GM18508 (cell line): Measurements from ENCODE around the gene PJA2.

ENCODE experiments used
- ATAC-seq: cut with Tn5 transposase; IDR thresholded peaks from one replicate; pipeline ENCODE4 v1.9.1; 2021; ENCODE audit warnings: moderate number of reproducible peaks; ENCODE audit not compliant: insufficient read depth, unreplicated experiment

PJA2 gene

DNA sequence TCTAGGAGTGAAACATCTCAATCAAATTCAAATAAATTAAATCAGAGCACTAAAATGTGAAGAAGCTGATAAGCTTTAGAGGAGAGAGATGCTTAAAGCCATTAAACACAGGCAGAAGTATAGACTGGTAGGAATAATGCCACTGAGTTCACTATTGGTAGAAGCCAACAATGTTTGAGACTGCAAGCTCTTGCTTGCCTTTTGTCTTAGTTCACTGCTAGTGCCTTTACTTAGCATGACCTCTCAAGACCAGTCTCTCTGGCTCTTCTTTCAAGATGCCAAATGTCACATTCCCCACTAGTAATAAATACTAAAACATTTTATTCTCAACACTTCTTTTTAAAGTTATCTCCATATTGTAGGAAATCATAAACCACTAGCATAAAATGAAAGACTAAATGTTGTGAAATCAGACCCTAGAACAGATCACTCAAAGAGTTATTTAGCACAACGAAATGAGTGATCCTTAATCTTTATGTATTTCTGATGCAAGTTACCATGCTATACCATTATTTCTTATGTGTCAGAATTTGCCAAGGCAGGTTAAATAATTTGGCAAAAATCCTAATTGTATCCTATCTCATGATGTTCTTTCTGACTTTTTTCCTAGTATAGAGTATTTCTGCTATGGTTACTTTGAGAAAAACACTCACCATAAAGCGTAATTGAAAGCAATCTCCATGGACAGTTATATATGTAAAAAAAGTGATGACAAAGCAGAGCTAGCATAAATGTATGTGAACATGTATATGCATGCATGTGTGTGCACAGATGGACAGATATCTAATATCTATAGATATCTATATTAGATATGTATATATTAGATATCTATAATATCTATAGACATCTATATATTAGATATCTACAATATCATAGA is 57.5 kb downstream of the PJA2 start:
- ATAC-seq = no peak

DNA sequence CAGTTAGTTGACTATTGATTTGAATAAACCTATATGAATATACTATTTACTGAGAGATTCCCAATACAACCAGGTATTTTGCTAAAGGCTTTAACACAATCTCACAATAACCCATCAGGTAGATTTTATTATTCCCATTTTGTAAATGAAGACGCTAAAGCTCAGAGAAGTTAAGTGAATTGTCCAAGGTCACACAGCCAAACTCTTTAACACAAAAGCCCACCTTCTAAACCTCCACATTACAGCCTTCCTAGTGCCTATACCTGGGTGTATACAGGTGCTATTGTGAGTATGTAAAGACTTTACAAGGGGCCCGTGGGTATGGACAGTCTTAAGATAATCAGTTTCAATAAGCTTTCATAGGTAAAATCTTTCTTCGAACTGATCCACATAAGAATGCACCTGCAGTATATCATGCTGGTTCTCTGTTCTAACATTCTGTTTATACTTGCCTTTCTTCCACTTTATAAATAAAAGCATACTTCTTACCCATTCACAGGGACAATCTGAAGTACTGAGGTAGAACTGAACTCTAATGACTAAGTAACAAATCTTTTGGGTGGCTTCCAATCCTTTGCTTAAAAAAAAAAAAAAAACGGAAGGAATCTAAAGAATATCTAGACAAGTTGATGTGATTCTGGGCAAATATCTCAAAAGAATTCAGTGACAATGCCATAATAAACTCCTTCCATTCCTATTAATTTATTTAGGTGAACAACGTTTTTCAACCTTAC is 59.1 kb downstream of the PJA2 start:
- ATAC-seq = no peak

- no peak for ATAC-seq
These were observed 60.4 kb downstream of the PJA2 start for GRCh38 chr5:109349388-109349787.

- no peak for ATAC-seq
These were observed 62.4 kb downstream of the PJA2 start for GRCh38 chr5:109347252-109347888.

- ATAC-seq = no peak
These were observed 64.1 kb downstream of the PJA2 start for GRCh38 chr5:109345699-109346098.

- ATAC-seq = no peak
These were observed 69.4 kb downstream of the PJA2 start for GRCh38 chr5:109340351-109340750.

GRCh38 chr5:109335114-109335513 is 74.7 kb downstream of the PJA2 start:
- no peak for ATAC-seq

- ATAC-seq = no peak
These were observed 75.7 kb downstream of the PJA2 start for GRCh38 chr5:109334056-109334455.

- ATAC-seq = no peak
These were observed 80.2 kb downstream of the PJA2 start for GRCh38 chr5:109329333-109330237.

DNA sequence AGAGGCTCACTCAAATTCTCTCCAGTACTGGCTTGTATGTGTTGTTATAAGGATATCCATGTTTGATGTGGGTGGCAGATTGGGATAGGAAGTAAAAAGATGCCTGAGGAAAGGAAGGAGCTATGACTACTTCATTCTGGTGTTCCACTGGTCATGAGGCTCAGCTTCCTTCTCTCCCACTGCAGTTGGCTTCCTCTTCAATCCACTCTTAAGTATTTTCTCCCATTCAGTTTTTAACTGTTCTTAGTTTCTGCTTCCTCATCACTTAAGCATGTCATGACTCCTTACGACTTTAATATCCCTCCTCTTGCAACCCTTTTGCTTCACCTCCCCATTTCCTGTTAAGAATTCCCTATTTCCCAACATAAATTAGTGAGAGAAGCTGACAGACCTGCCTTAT is 81.1 kb downstream of the PJA2 start:
- no peak for ATAC-seq

GRCh38 chr5:109327570-109327969 is 82.2 kb downstream of the PJA2 start:
- ATAC-seq = no peak

DNA sequence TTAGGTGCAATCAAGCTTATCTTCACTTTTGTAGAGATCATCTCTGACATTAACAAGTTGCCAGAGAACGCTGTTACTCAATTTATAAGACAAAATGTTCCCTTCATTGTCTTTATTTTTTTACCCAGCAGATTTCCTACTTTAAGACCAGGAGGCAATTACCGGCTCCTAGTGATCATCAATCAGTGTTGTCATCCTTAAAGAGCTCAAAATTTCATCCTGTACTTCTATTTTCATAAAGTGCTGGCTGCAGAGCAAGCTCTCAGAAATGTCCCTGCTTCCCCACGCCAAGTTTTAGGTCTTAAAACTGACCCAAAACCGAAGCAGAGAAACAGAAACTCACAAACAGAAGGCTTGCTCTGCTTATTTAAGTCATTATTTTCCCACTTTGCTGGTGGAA is 82.9 kb downstream of the PJA2 start:
- no peak for ATAC-seq

DNA sequence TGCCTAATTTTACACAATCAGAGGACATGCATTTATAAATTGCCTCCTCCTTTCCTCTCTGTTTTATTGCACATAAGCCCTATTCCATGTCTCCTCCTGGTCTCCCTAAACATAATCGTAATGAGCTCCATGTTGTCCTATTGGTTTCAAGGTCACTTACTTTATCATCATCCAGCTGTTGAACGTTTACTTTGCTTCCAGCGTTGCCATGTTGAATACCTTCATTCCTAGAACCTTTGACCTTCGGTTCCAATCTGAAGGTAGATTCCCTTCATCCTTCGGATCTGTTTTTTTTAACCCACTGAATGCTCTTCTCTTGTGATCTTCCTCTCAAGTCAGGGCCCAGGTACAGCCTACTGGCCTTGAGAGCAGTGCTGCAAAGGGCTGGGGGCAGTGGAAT is 84.3 kb downstream of the PJA2 start:
- ATAC-seq = no peak

- ATAC-seq = no peak
These were observed 84.8 kb downstream of the PJA2 start for GRCh38 chr5:109324931-109325330.

GRCh38 chr5:109324351-109324750 is 85.4 kb downstream of the PJA2 start:
- no peak for ATAC-seq

GRCh38 chr5:109322694-109323093 is 87.1 kb downstream of the PJA2 start:
- ATAC-seq = no peak

DNA sequence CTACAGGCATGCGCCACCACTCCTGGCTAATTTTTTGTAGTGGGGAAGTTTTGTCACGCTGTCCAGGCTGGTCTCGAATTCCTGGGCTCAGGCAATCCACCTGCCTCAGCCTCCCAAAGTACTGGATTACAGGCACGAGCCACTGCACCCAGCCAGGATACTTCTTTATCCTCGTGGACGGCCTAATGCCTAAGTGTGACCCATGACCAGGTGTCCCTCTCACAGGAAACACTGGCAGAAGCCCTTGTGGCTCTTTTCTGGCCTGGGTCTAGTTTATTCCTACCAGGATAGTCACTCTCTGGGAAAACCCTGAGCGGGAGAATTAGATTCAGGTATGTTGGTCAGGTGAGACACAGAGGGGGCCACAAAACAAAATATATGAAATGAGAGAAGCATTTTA is 90.4 kb downstream of the PJA2 start:
- ATAC-seq = no peak

- no peak for ATAC-seq
These were observed 91.2 kb downstream of the PJA2 start for GRCh38 chr5:109318455-109319108.

DNA sequence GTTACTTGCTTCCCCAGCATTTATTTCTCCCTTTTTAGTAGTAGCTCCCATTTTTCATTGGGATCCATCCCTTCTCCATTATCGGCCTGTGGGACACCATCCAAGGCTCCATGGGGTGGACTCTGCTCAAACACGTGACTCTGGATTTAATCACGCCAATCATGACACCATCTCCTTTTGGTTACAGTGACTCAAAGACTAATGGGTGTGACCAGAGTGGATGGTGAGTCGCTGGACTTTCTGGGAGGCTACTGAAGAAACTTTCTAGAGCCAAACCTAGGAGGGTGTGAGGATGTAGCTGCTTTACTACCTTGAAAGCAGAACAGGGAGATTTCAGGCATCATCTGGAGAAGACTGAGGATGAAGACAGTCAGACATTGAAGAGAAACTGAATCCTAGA is 93.1 kb downstream of the PJA2 start:
- no peak for ATAC-seq

- no peak for ATAC-seq
These were observed 94.5 kb downstream of the PJA2 start for GRCh38 chr5:109315245-109315644.
